GM18508 (cell line): ENCODE results near the gene LDLRAP1.

Experiments used
- ATAC-seq: cut with Tn5 transposase; IDR thresholded peaks from one replicate; pipeline ENCODE4 v1.9.1; 2021; ENCODE audit warnings: moderate number of reproducible peaks; ENCODE audit not compliant: insufficient read depth, unreplicated experiment

LDLRAP1 gene

GRCh38 chr1:25541889-25542658, 1.3 kb upstream of the LDLRAP1 start:
- no peak for ATAC-seq

- ATAC-seq: no peak
These were observed 391 bp upstream of the LDLRAP1 start for GRCh38 chr1:25543005-25543424.

GRCh38 chr1:25544243-25544764, 898 bp downstream of the LDLRAP1 start:
- no peak for ATAC-seq

- ATAC-seq: no peak
These were observed 1.4 kb downstream of the LDLRAP1 start for GRCh38 chr1:25544819-25545218.

GRCh38 chr1:25545767-25546166, 2.4 kb downstream of the LDLRAP1 start:
- ATAC-seq: no peak

- no peak for ATAC-seq
These were observed 2.8 kb downstream of the LDLRAP1 start for GRCh38 chr1:25546193-25546592.

- no peak for ATAC-seq
These were observed 5.2 kb downstream of the LDLRAP1 start for GRCh38 chr1:25548601-25549000.

- peak; percentile 63 for ATAC-seq
These were observed 6.1 kb downstream of the LDLRAP1 start for GRCh38 chr1:25549273-25550154.

- no peak for ATAC-seq
These were observed 6.7 kb downstream of the LDLRAP1 start for GRCh38 chr1:25550155-25550506.

- no peak for ATAC-seq
These were observed 7.4 kb downstream of the LDLRAP1 start for GRCh38 chr1:25550683-25551310.

- ATAC-seq: no peak
These were observed 10.5 kb downstream of the LDLRAP1 start for GRCh38 chr1:25553749-25554429.

- ATAC-seq: no peak
These were observed 11.0 kb downstream of the LDLRAP1 start for GRCh38 chr1:25554430-25554780.

GRCh38 chr1:25554886-25555752, 11.7 kb downstream of the LDLRAP1 start:
- no peak for ATAC-seq

- no peak for ATAC-seq
These were observed 12.3 kb downstream of the LDLRAP1 start for GRCh38 chr1:25555753-25556092.

GRCh38 chr1:25556132-25556670, 12.8 kb downstream of the LDLRAP1 start:
- ATAC-seq: no peak

- ATAC-seq: no peak
These were observed 13.5 kb downstream of the LDLRAP1 start for GRCh38 chr1:25556791-25557476.

GRCh38 chr1:25557543-25557942, 14.1 kb downstream of the LDLRAP1 start:
- no peak for ATAC-seq

GRCh38 chr1:25559031-25559430, 15.6 kb downstream of the LDLRAP1 start:
- no peak for ATAC-seq

- ATAC-seq: no peak
These were observed 16.6 kb downstream of the LDLRAP1 start for GRCh38 chr1:25560001-25560400.
